GM23338 (cell line): ENCODE results near the gene NTN3. TPM values are rescaled to one million over a fixed set of nuclear protein-coding genes. Genes with fewer than 3 reads are reported as not detected.

Experiments
- microRNA-seq: library from miRNA; unstranded; fragments of <30 nt; microRNA quantifications from one replicate; pipeline ENCODE4, GENCODE V29; 2017
- polyA plus RNA-seq: library from polyadenylated mRNA; unstranded; fragments of >200 nt; fragmentation: Nextera tagmentation; extraction: Ambion mirVana; gene quantifications from 2 replicates; pipeline ENCODE4 v1.2.1, GENCODE V29; 2016
- small RNA-seq: library from RNA; depleted of rRNA; stranded (forward); fragments of <200 nt; gene quantifications from one replicate; pipeline ENCODE3, GENCODE V24; 2014; ENCODE audit warnings: low replicate concordance
- total RNA-seq: library from RNA; depleted of rRNA; stranded (reverse); fragments of >200 nt; shearing (Covaris generic); gene quantifications from 2 replicates; pipeline ENCODE4 v1.2.3, GENCODE V29; 2014; rRNA removed

The NTN3 gene
- total and polyA plus RNA-seq, 2 experiments from 2014 or later, result 0.10 to 1.7 TPM

Small RNA genes within 50 kb of the gene (microRNA-seq; reads per million reads assigned to microRNA genes)
- gene MIR6767 (not detected), gene MIR6768 (not detected)

Small RNA genes within 50 kb of the gene (small RNA-seq; reads per million reads assigned to genes)
- gene AC093525.1, result not detected
- gene MIR6768, result not detected

Other genes with a start within 250 kb of the NTN3 start
- 42.0 and 45.5 TPM in 2 replicates for gene E4F1, start 247.7 kb upstream of the NTN3 start, total RNA-seq
- 22.6 and 22.7 TPM in 2 replicates for gene E4F1, start 247.7 kb upstream of the NTN3 start, polyA plus RNA-seq
- 0.66 TPM in 1 of 2 replicates, not detected in the other for gene DNASE1L2, start 234.9 kb upstream of the NTN3 start, total RNA-seq
- gene DNASE1L2, start 234.9 kb upstream of the NTN3 start, polyA plus RNA-seq, result 0.23 and 0.42 TPM in 2 replicates
- gene ECI1, start 219.7 kb upstream of the NTN3 start, total RNA-seq, result 117 and 118 TPM in 2 replicates
- gene ECI1, start 219.7 kb upstream of the NTN3 start, polyA plus RNA-seq, result 143 and 152 TPM in 2 replicates
- gene RNPS1, start 203.2 kb upstream of the NTN3 start, total RNA-seq, result 372 and 384 TPM in 2 replicates
- gene RNPS1, start 203.2 kb upstream of the NTN3 start, polyA plus RNA-seq, result 298 and 315 TPM in 2 replicates
- gene ABCA3, start 130.6 kb upstream of the NTN3 start, total RNA-seq, result 3.2 and 4.1 TPM in 2 replicates
- 1.8 and 3.0 TPM in 2 replicates for gene ABCA3, start 130.6 kb upstream of the NTN3 start, polyA plus RNA-seq
- 53.0 and 54.2 TPM in 2 replicates for gene CCNF, start 41.9 kb upstream of the NTN3 start, total RNA-seq
- gene CCNF, start 41.9 kb upstream of the NTN3 start, polyA plus RNA-seq, result 21.2 and 24.5 TPM in 2 replicates
- gene TEDC2, start 11.2 kb upstream of the NTN3 start, total RNA-seq, result 86.5 and 98.9 TPM in 2 replicates
- 50.2 and 50.6 TPM in 2 replicates for gene TEDC2, start 11.2 kb upstream of the NTN3 start, polyA plus RNA-seq
- 19.3 and 21.0 TPM in 2 replicates for gene TBC1D24, start 3.8 kb downstream of the NTN3 start, total RNA-seq
- 5.4 and 6.1 TPM in 2 replicates for gene TBC1D24, start 3.8 kb downstream of the NTN3 start, polyA plus RNA-seq
- 98.2 and 109 TPM in 2 replicates for gene ATP6V0C, start 42.7 kb downstream of the NTN3 start, total RNA-seq
- 154 and 162 TPM in 2 replicates for gene ATP6V0C, start 42.7 kb downstream of the NTN3 start, polyA plus RNA-seq
- 62.1 and 68.1 TPM in 2 replicates for gene AMDHD2, start 49.1 kb downstream of the NTN3 start, total RNA-seq
- 12.2 and 20.2 TPM in 2 replicates for gene AMDHD2, start 49.1 kb downstream of the NTN3 start, polyA plus RNA-seq
- 0.31 TPM in 1 of 2 replicates, not detected in the other for gene CEMP1, start 60.1 kb downstream of the NTN3 start, total RNA-seq
- 7.5 and 10.1 TPM in 2 replicates for gene CEMP1, start 60.1 kb downstream of the NTN3 start, polyA plus RNA-seq
- 24.9 and 25.8 TPM in 2 replicates for gene PDPK1, start 66.7 kb downstream of the NTN3 start, total RNA-seq
- 13.1 and 19.3 TPM in 2 replicates for gene PDPK1, start 66.7 kb downstream of the NTN3 start, polyA plus RNA-seq
- gene KCTD5, start 211.2 kb downstream of the NTN3 start, total RNA-seq, result 26.1 and 31.8 TPM in 2 replicates
- 18.5 and 19.7 TPM in 2 replicates for gene KCTD5, start 211.2 kb downstream of the NTN3 start, polyA plus RNA-seq
- 0.85 and 1.6 TPM in 2 replicates for gene PRSS27, start 248.9 kb downstream of the NTN3 start, total RNA-seq
- 0.73 and 1.1 TPM in 2 replicates for gene PRSS27, start 248.9 kb downstream of the NTN3 start, polyA plus RNA-seq